ENCODE measurements around the gene RAB40B.
"Not testable (repeated sequence)": the region's sequence is repeated elsewhere in the genome, so short reads cannot be mapped to it uniquely, and the experiment has no call there.

Gene RAB40B

DNA sequence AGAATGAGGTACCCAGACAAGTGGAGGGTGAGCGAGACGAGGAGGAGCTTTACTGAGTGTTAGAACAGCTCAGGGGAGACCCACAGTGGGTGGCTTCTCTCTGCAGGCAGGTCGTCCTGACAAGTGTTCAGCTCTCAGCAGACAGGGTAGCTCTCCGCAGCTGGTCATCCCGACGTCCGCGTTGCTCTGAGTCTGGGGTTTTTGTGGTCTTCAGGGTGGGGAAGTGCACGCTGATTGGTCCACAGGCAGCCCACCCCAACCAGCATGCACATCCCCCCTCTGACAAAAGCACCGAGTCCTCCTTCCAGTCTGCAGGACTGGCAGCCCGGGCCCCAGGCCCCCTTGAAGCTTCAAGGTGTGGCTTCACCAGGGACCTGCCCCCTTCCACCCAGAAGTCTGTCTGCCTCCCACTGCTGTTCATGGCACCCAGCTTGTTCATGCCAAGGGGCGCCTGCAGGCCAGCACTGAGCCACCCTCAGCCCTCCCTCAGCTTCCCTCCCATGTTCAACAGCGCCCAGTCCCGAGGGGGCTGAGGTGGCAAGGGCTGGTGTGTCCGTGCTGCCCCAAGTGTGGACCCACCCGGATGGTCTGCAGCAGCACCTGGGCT, 30.4 kb downstream of the RAB40B start:
- DNase-seq (ENCODE audit: low spot score) = no peak

DNA sequence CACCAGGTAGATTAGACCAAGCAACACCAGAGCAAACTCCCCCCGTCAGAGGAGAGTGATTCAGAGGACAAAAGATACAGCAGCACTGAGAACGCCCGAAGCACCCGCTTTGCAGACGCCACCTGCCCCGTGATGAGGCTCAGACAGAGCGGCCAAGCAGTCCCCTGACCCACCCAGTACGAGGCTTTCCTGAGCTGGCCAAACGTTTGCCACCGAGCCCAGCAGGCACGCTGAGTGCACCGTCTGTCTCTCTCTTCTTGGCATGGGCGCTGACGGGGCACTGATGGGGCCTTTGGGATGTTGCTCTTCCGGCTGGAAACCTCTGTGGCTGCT, 30.9 kb downstream of the RAB40B start:
- DNase-seq (ENCODE audit: low spot score) = no peak

DNA sequence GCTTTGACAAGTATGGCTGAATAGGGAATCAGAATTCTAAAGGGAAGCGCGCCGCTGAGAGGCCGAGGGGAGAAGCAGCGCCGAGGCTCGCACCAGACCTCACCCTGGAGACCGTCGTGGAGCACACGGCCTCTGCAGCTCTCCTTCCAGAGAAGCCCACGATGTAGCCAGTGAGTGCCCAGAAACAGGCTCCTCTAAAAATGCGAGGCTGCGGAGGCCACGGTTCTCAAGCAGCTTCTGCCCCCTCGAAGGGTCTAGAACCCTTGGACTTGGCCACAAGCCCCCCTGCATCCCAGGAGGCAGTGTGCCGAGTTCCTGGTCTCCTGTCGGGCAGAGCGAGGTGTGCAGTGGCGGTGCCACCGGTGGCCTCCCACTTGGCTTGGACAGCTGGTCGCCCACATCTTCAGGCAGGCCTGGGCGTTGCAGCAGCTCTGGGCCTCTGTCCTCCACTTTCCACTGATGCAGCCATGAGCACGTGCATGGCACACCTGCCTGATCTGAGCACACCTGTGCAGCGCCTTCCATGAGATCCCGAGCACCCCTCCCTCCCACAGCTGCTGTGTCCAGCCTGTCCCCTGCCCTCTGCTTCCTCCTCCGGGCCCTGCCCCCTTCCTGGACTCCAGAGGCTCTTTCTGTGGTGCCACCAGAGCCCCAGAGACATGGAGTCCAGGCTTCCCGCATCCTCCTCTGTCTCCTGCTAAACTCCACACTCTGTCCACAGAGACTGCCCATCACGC, 31.4 kb downstream of the RAB40B start:
- no peak for DNase-seq (ENCODE audit: low spot score)

DNA sequence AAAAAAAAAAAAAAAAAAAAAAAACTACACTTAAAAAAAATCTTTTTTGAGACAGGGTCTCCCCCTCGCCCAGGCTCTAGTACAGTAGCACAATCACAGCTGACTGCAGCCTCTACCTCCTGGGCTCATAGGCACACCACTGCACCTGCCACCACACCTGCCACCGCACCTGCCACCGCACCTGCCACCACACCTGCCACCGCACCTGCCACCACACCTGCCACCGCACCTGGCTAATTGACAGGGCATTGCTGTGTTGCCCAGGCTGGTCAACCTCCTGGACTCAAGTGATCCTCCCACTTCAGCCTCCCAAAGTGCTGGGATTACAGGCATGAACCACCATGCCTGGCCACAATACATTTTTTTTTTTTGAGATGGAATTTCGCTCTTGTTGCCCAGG, 32.6 kb downstream of the RAB40B start:
- no peak for DNase-seq (ENCODE audit: low spot score)

DNA sequence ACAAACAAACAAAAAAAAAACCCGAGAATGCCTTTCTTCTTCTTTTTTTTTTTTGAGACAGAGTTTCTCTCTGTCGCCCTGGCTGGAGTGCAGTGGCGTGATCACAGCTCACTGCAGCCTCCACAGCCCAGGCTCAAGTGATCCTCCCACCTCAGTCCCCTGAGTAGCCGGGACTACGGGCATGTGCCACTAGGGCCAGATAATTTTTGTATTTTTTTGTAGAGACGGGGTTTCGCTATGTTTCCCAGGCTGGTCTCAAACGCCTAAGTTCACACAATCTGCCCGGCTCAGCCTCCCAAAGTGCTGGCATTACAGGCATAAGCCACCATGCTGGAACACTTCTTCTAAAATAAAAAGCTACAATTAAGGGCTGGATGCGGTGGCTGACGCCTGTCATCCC, 33.3 kb downstream of the RAB40B start:
- no peak for DNase-seq (ENCODE audit: low spot score)

DNA sequence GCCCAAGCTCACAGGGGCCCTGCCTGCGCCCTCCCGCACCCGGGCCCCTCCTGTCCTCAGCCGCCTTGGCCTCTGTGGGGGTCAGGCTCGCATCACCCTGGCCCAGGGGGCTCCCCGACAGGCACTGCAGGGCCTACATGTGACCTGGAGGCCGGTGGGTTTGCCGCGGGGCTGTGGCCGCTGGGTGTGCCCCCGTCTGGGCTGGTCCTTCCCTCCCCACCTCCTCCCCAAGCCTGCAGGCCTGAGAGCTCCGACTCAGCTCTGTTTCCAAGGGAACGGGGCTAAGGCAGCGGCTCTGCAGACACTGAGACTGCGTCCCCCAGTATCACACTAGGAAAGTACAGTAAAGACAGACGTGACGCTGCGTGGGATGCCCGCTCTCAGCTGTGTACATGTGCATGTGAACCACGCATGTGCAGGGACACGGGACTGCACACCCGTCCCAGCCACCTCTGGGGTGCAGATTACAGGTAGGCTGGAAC, 33.8 kb downstream of the RAB40B start:
- no peak for DNase-seq (ENCODE audit: low spot score)

DNA sequence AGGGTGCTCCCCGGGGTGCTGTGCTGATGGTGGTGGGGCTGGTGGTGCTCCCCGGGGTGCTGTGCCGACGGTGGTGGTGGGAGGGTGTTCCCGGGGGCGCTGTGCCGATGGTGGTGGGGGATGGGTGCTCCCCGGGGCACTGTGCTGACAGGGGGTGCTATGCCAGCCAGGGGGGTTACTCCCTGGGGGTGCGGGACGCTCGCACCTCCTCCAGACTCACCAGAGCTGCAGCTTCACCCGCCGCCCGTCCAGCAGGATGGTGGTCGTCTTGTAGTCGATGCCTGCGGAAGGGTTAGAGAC, 34.3 kb downstream of the RAB40B start:
- no peak for DNase-seq (ENCODE audit: low spot score)

DNA sequence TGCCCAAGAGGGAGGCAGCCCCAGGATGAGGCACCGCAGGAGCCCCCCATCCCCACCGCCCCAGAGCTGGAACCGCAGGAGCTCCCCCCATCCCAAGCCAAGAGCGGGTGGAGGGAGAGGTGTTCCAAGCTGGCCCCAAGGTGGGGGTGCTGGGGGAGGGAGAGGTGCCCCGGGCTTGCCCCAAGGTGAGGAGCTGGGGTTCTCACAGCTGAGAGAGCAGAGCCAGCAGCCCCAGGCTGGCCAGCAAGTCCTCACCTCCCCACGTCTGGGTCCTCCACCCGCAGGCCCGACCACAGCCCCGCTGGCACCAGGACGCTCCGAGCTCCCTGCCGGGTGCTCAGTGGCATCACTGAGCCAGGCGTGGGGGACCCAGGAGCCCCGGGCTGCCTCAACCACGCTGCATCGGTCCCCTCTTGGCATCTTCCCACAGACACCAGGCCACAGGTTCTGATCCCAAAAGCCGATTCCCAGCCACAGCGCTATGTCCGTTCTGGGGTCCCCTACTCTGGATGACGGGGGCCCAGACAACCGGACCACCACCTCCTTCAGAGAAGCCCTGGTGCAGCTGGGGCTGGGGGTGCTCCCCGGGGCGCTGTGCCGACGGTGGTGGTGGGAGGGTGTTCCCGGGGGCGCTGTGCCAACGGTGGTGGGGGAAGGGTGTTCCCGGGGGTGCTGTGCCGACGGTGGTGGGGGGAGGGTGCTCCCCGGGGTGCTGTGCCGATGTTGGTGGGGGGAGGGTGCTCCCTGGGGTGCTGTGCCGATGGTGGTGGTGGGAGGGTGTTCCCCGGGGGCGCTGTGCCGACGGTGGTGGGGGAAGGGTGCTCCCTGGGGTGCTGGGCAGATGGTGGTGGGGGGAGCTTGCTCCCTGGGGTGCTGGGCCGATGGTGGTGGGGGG, 34.9 kb downstream of the RAB40B start:
- DNase-seq (ENCODE audit: low spot score) = no peak

DNA sequence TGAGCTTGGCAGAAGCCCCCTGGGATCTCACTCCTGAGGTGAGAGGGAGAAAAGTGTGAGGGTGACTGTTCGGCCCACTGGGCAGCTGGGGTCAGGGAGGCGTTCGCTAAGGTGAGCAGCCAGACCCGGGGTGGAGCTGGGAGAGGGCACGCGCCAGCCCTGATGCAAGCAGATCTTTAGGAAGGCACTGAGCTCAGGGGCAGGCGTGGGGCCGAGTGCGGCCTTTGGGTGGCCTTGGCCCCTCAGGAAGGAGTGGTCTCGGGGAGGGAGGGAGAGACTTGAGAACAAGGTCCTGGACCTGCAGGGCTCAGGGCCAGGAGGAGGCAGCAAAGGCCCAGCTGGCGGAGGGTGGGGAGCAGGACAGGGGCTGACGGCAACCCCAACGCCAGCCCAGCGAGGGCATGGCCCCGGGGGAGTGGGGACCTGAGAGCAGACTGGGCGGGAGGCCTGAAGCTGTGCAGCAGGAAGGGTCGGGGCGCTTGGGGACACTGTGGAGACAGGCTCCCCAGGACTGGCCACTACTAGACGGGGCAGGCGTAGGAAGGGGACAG, 35.7 kb downstream of the RAB40B start:
- DNase-seq (ENCODE audit: low spot score) = no peak

DNA sequence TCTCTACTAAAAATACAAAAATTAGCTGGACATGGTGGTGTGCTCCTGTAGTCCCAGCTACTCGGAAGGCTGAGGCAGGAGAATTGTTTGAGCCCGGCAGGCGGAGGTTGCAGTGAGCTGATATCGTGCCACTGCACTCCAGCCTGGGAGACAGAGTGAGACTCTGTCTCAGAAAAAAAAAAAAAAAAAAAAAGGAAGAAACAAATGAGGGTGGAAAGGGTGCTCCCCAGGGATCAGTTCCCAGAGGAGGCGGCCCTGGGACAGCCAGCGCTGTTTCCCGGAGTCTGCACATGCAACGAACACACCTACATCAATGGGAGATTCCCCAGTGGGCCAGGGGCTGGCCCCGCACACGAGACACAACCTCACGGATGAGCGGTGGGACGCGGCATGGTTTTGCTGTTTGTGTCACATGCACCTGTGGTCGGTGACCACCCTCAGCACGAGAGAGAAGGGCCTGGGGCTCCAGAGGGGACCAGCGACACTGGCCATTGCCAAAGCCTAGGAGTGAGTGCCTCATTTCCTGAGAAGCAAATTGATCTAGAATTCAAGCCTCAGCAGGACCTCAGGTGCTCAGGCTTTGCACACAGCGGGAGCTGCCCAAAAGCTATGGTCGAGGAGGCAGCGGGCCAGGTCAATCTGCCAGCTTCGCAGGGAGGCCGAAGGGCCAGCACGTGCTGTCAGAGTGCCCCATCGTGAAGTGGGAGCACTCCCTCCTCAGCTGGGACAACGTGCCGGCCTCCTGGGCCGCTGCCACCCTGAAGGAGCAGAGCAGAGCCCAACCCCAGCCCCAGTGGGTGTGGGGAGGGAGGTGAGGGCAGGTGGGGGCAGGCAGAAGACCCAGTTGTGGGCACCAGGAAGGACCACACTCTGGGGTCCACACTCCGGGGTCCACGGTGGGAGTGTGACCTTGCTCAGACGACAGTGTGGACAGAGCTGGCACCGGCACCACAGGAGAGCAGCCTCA, 36.5 kb downstream of the RAB40B start:
- no peak for DNase-seq (ENCODE audit: low spot score)

DNA sequence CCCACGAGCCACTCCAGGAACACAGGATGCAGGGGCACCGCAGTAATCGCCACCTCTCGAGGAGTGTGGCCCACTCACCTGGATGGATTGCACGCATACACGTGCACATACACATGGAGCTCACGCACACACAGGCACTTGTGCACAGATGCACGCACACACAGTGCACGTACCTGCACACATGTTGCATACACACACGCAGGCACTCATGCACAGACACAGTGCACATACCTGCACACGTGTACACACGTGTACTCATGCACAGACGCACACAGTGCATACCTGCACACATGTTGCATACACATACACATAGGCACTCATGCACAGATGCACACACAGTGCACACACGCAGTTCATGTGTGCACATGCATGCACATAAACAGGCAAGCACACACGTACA, 38.6 kb downstream of the RAB40B start:
- DNase-seq (ENCODE audit: low spot score) = no peak

DNA sequence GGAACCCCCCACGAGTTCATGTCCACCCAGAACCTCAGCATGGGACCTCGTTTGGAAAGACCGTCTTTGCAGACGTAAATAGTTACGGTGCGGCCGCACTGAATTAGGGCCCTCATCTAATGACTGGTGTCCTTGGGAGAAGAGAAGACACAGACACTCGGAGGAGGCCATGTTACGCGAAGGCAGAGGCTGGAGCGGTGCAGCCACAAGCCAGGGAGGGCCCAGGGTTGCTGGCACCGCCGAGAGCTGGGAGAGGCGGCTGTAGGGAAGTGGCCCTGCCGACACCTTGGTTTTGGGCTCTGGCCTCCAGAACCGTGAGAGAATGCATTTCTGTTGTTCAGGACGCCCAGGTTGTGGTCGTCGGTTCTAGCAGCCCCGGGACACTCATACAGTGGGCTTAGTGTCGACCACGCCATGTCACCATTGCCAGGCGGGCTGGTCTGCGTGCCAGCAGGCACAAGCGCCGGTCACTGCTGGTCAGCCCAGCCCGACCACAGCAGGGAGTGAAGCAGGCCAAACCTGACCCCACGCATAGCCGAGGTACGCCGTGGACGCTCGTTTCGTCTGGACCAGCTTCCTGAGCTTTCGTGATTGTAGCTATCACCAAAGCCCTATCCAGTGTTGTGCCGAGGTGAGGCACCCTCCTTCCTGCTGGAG, 39.6 kb downstream of the RAB40B start:
- no peak for DNase-seq (ENCODE audit: low spot score)

DNA sequence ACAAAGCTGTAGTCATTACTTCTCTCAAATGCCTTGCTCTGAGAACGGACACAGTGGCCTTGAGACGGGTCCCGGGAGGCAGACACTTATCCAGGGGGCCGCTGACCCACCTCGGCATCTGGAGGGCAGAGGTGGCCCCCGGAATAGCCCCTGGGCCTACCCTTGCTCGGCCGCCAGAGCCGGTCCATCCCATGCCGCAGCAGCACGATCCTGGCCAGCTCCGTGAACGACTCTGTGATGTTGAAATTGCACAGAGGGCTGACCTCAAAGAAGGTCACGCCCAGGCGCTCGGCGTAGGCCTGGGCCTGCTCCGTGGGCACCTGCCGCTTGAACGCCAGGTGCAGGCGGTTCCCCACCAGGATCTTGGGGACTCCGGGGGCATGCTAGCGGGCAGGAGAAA, 40.2 kb downstream of the RAB40B start:
- DNase-seq (ENCODE audit: low spot score) = no peak

DNA sequence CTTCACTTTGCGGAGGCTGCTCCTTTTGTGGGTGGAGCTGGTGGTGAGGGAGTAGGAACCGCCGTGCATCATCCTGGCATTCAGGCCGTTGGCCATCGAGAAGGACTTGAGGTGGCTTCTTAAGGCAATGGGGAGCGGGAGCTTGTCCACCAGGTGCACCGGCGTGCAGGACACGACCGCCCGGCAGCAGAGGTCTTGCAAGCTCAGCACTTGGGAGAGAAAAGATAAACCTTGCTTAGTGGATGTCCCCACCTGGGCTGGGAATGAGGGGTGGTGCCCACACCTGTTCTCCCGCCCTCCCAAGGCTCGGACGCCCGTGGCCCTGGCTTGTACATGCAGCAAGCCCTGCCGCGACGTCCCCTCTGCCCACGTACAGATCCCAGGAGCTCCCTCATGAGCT, 40.6 kb downstream of the RAB40B start:
- DNase-seq (ENCODE audit: low spot score) = no peak

DNA sequence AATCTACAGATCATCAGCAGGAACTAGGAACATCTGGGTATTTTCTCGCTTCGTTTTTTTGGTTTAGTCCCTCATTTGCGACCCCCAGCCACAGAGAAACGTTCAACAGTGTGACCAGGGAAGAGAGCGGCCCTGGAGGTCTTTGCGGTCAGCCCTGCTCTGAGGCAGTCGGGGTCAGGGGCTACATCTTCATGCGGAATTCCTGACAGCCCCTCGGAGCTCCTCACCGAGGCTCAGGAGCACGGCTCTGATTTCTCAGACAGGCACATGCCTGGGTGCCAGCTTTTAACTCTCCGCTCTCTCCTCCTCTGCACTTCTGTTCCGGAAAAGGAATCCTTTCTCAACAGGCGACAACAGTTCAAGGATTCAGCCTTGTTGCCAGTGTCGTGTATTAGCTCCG, 42.2 kb downstream of the RAB40B start:
- DNase-seq (ENCODE audit: low spot score) = no peak

DNA sequence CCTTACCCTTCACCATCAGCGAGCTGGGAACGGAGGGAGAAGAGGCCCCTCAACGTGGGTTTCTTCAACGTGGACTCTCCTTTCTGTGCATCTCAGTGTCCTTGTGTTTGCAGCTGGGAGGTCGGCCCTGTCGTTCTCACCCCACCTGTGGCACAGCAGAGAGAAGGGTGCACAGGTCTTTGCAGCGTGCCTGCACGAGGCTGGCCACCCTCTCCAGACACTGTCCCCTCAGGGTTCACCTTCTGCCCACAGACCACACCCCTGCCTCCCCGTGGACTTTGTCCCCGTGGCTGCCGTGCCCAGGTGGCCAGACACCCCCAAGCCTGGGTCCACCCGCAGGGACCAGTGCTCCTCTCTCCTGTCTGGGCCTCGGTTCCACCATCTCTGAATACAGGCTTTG, 43.0 kb downstream of the RAB40B start:
- DNase-seq (ENCODE audit: low spot score) = no peak

DNA sequence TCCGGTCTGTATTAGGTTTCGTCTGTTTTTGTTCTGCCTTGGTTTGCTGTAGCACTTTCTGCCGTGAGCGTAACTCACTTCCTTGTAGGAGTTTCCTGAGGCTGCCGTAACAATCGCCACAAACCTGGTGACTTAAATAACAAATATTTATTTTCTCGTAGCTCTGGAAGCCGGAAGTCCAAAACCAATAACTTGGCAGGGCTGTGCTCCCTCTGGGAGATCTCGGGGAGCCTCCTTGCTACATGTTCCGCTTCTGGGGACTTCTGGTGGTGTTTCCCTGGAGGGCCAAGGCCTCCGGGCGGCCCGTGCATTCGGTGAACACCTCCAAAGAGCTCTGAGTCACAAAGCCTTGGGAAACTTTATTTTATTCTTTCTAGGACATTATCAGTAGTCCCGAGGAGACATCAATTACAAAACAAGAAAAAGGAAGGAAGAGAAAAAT, 43.4 kb downstream of the RAB40B start:
- DNase-seq (ENCODE audit: low spot score) = no peak

DNA sequence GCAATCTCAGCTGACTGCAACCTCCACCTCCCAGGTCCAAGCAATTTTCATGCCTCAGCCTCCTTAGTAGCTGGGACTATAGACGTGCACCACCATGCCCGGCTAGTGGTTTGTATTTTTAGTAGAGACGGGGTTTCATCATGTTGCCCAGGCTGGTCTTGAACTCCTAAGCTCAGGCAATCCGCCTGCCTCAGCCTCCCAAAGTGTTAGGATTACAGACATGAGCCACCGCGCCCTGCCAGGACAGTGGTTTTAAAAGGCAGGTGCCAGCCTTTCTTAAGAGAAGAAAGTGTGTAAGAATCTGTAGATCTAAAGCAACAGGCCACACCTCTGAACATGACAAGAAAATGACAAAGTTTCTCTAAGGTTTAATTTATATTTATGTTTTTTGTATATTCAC, 43.9 kb downstream of the RAB40B start:
- not testable (repeated sequence) for DNase-seq (ENCODE audit: low spot score)

DNA sequence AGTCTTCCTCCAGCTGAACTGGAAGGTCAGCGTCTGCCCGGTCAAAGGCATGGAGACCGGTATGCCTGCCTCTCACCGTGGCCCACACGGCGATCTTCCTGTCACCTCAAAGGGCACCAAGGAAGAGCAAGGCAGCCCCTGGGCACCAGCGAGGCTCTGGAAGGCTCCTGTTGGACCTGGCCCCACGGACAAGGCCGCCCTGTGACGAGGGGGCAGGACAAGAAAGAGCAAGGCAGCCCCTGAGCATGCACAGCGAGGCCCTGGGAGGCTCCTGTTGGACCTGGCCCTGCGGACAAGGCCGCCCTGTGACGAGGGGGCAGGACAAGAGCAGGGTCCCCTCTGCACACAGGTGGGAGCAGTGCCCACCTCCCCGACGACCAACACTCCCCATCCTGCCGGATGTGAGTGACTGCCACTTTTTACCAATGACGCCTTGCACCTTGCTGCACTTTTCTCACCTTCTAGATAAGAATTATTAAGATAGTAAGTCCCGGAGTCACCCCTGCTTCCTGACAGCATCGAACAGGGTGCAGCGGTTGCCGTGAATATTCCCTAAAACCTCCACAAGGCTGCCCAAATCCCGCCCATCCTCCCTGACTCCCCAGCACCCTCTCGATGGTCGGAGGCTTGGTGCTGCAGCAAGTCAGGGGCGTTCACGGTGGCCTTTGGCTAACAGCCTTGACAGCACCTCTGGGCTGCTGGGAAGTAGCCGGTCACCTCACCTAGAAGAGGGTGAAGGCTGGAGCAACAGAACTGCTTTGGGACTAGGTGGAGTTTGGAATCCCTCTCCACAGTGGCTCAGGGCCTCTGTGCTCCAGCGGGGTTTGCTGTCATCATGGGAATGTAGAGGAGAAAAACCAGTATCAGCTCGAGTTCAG, 44.6 kb downstream of the RAB40B start:
- DNase-seq (ENCODE audit: low spot score) = no peak

DNA sequence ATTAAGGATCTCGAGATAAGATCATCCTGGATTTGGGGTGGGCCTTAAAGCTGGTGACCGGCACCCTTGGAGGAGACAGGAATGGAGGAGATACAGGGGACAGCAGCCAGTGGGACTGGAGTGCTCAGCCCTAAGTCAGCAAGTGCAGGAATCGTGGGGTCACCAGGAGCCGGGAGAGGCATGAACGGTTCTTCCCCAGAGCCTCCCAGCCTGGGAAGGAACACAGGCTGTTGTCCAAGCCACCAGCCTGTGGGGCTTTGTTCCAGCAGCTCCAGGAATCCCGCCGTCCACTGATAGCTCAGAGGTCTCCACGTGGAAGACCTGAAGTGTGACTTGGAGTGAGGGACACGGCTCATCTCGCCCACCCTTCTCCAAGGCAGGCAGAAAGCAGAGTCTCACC, 47.8 kb downstream of the RAB40B start:
- DNase-seq (ENCODE audit: low spot score) = no peak
